Sigmoid colon (tissue), 7 donors: ENCODE data around the gene SMYD3. TPM values are rescaled to one million over a fixed set of nuclear protein-coding genes. Genes with fewer than 3 reads are reported as not detected.

ENCODE experiments used
- DNase-seq: peaks from one replicate; pipeline ENCODE4 v3.0.0-alpha.2; 2019
- H3K27ac ChIP-seq, 4 donors: fragments of 200-600 bp; sonication (generic); one replicate each; pipeline ENCODE4 v1.5.1; 2016 to 2019; ENCODE audit warnings: mild to moderate bottlenecking in 1 of 4
- H3K27me3 ChIP-seq, 3 donors: fragments of 200-600 bp; sonication (generic); one replicate each; pipeline ENCODE4 v1.5.1; 2019; ENCODE audit warnings: mild to moderate bottlenecking in 1 of 3
- H3K36me3 ChIP-seq, 4 donors: fragments of 200-600 bp; sonication (generic); one replicate each; pipeline ENCODE4 v1.5.1; 2016 to 2019
- H3K4me1 ChIP-seq, 4 donors: fragments of 200-600 bp; sonication (generic); one replicate each; pipeline ENCODE4 v1.5.1; 2017 to 2019
- H3K4me3 ChIP-seq, 4 donors: fragments of 200-600 bp; sonication (generic); one replicate each; pipeline ENCODE4 v1.5.1; 2017 to 2019; ENCODE audit warnings: mild to moderate bottlenecking in 2 of 4, moderate library complexity in 1 of 4
- H3K9me3 ChIP-seq, 4 donors: fragments of 200-600 bp in 3 of 4; sonication (generic) in 3 of 4; one replicate each; pipeline versions ENCODE4 v1.5.1 to v1.6.1; 2013 to 2019
- CTCF ChIP-seq, 4 experiments: fragments of 450-650 bp in 3 of 4; fragments of 200-600 bp in 1 of 4; IDR thresholded peaks; one replicate each; pipeline ENCODE4 v1.5.1; 2016 to 2019; ENCODE audit warnings: antibody characterized with exemption in 4 of 4, mild to moderate bottlenecking in 3 of 4, moderate library complexity in 2 of 4
- EP300 ChIP-seq, 4 donors: sonication (generic); formaldehyde crosslinking; IDR thresholded peaks; one replicate each; pipeline ENCODE4 v1.6.1; 2017; ENCODE audit warnings: antibody characterized with exemption in 4 of 4
- POLR2A ChIP-seq, 2 donors: fragments of 450-650 bp; IDR thresholded peaks; one replicate each; pipeline ENCODE4 v1.6.1; 2016; ENCODE audit warnings: antibody characterized with exemption in 2 of 2, mild to moderate bottlenecking in 2 of 2, moderate library complexity in 2 of 2
- POLR2AphosphoS5 ChIP-seq, 4 donors: sonication (generic); formaldehyde crosslinking; IDR thresholded peaks; one replicate each; pipeline ENCODE4 v1.6.1; 2017; ENCODE audit warnings: antibody characterized with exemption in 4 of 4
- WGBS, 2 donors: extraction: QIAGEN DNeasy Blood & Tissue Kit; methylation state at CpG; one replicate each; pipeline ENCODE4 v1.1.7; 2013; 5-methylcytosine and 5-hydroxymethylcytosine counted together
- intact Hi-C: fragments of 100-400 bp; cut with DNase I; formaldehyde crosslinking; loops from one replicate; pipeline ENCODE4 v1.15.1; 2023
- polyA plus RNA-seq, 3 donors: library from polyadenylated mRNA; stranded (reverse); fragments of 200-250 nt; gene quantifications; one replicate each; pipeline ENCODE4 v1.2.3, GENCODE V29; 2013
- total RNA-seq, 4 donors: library from RNA; depleted of rRNA; stranded (reverse); fragments of >200 nt; gene quantifications; one replicate each; pipeline ENCODE4 v1.1.0, GENCODE V29; 2016
- donor health status: healthy with polysubstance abuse.
- donor health status: Bipolar disorder and iron deficiency.
- donor health status: healthy.

Gene SMYD3
- total and polyA plus RNA-seq, 7 donors, result 8.7 to 23.8 (median 17.1) TPM

- intact Hi-C loops, result no loop called here
- no peak for DNase-seq
- no peak overlapping the region for H3K4me3 ChIP-seq
- WGBS, 2 donors, result 95 to 97% methylated on average over 2 of the region's 2 CpGs
- no peaks in the 10 kb centered on the region for H3K36me3 ChIP-seq
- H3K27ac ChIP-seq, result no peak overlapping the region
- H3K4me1 ChIP-seq, result no peaks in the 10 kb centered on the region
- no peaks in the 10 kb centered on the region for H3K9me3 ChIP-seq
- H3K27me3 ChIP-seq, result no peaks in the 10 kb centered on the region
- TF ChIP-seq CTCF (IDR thresholded peaks at IDR 0.05) (no peak), POLR2A (IDR thresholded peaks at IDR 0.05) (no peak), POLR2AphosphoS5 (IDR thresholded peaks at IDR 0.05) (no peak), EP300 (IDR thresholded peaks at IDR 0.05) (no peak)
These were observed 92.1 kb downstream of the SMYD3 start for GRCh38 chr1:246415028-246415427.

- H3K27ac ChIP-seq, result no peak overlapping the region
- no peaks in the 10 kb centered on the region for H3K36me3 ChIP-seq
- H3K4me3 ChIP-seq, result no peak overlapping the region
- 98% methylated on average over 7 of the region's 7 CpGs for WGBS, 2 donors
- H3K9me3 ChIP-seq, result no peaks in the 10 kb centered on the region
- TF ChIP-seq CTCF (IDR thresholded peaks at IDR 0.05) (no peak), EP300 (IDR thresholded peaks at IDR 0.05) (no peak), POLR2AphosphoS5 (IDR thresholded peaks at IDR 0.05) (no peak), POLR2A (IDR thresholded peaks at IDR 0.05) (no peak)
- no peaks in the 10 kb centered on the region for H3K27me3 ChIP-seq
- H3K4me1 ChIP-seq, result no peaks in the 10 kb centered on the region
- no peak for DNase-seq
- intact Hi-C loops, result no loop called here
These were observed 93.6 kb downstream of the SMYD3 start for GRCh38 chr1:246413430-246413829.

GRCh38 chr1:246404078-246404477, 103.0 kb downstream of the SMYD3 start:
- Histone ChIP-seq H3K27me3 (no peaks in the 10 kb centered on the region), H3K4me1 (no peaks in the 10 kb centered on the region), H3K36me3 (no peaks in the 10 kb centered on the region), H3K27ac (no peak overlapping the region), H3K4me3 (no peak overlapping the region), H3K9me3 (no peaks in the 10 kb centered on the region)
- WGBS, 2 donors, result 84 to 88% methylated on average over 7 of the region's 7 CpGs
- DNase-seq, result no peak
- TF ChIP-seq CTCF (IDR thresholded peaks at IDR 0.05) (no peak), EP300 (IDR thresholded peaks at IDR 0.05) (no peak)
- intact Hi-C loops, result no loop called here

- Histone ChIP-seq H3K36me3 (no peaks in the 10 kb centered on the region), H3K27me3 (no peaks in the 10 kb centered on the region), H3K4me1 (no peaks in the 10 kb centered on the region), H3K27ac (no peak overlapping the region), H3K9me3 (no peaks in the 10 kb centered on the region), H3K4me3 (no peak overlapping the region)
- intact Hi-C loops, result no loop called here
- WGBS, 2 donors, result 63 to 77% methylated on average over 7 of the region's 7 CpGs
- DNase-seq, result no peak
- TF ChIP-seq POLR2AphosphoS5 (IDR thresholded peaks at IDR 0.05) (no peak), CTCF (IDR thresholded peaks at IDR 0.05) (no peak), POLR2A (IDR thresholded peaks at IDR 0.05) (no peak), EP300 (IDR thresholded peaks at IDR 0.05) (no peak)
These were observed 108.8 kb downstream of the SMYD3 start for GRCh38 chr1:246398126-246398813.

- Histone ChIP-seq H3K27ac (no peak overlapping the region), H3K4me3 (no peak overlapping the region), H3K27me3 (no peaks in the 10 kb centered on the region), H3K4me1 (no peaks in the 10 kb centered on the region), H3K36me3 (no peaks in the 10 kb centered on the region), H3K9me3 (no peaks in the 10 kb centered on the region)
- DNase-seq, result no peak
- TF ChIP-seq EP300 (IDR thresholded peaks at IDR 0.05) (no peak), CTCF (IDR thresholded peaks at IDR 0.05) (no peak)
- intact Hi-C loops, result no loop called here
- 96 to 98% methylated on average over 5 of the region's 5 CpGs for WGBS, 2 donors
These were observed 110.0 kb downstream of the SMYD3 start for GRCh38 chr1:246397046-246397445.
